Astrocyte of the spinal cord (primary cell): ENCODE data around the gene FAT1.

Experiments used
- DNase-seq: peaks from one replicate; pipeline ENCODE4 v3.0.0; 2011; ENCODE audit warnings: low read depth, low spot score
- H3K4me3 ChIP-seq: 2 replicates; pipeline ENCODE4 v1.5.1; 2011; ENCODE audit warnings: low read depth, mild to moderate bottlenecking, low read length, moderate library complexity
- in situ Hi-C: cut with HindIII; loops from 2 replicates; pipeline ENCODE4 v1.10.0; 2017; ENCODE audit warnings: low sequenced_read_pairs
- TF ChIP-seq, protein P1 (sequence below): IDR thresholded peaks from 2 replicates; pipeline ENCODE4 v1.5.1; 2012; ENCODE audit warnings: low read depth, mild to moderate bottlenecking, low read length, inconsistent platforms

Gene FAT1, protein sequence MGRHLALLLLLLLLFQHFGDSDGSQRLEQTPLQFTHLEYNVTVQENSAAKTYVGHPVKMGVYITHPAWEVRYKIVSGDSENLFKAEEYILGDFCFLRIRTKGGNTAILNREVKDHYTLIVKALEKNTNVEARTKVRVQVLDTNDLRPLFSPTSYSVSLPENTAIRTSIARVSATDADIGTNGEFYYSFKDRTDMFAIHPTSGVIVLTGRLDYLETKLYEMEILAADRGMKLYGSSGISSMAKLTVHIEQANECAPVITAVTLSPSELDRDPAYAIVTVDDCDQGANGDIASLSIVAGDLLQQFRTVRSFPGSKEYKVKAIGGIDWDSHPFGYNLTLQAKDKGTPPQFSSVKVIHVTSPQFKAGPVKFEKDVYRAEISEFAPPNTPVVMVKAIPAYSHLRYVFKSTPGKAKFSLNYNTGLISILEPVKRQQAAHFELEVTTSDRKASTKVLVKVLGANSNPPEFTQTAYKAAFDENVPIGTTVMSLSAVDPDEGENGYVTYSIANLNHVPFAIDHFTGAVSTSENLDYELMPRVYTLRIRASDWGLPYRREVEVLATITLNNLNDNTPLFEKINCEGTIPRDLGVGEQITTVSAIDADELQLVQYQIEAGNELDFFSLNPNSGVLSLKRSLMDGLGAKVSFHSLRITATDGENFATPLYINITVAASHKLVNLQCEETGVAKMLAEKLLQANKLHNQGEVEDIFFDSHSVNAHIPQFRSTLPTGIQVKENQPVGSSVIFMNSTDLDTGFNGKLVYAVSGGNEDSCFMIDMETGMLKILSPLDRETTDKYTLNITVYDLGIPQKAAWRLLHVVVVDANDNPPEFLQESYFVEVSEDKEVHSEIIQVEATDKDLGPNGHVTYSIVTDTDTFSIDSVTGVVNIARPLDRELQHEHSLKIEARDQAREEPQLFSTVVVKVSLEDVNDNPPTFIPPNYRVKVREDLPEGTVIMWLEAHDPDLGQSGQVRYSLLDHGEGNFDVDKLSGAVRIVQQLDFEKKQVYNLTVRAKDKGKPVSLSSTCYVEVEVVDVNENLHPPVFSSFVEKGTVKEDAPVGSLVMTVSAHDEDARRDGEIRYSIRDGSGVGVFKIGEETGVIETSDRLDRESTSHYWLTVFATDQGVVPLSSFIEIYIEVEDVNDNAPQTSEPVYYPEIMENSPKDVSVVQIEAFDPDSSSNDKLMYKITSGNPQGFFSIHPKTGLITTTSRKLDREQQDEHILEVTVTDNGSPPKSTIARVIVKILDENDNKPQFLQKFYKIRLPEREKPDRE (N-terminal part only)

DNA sequence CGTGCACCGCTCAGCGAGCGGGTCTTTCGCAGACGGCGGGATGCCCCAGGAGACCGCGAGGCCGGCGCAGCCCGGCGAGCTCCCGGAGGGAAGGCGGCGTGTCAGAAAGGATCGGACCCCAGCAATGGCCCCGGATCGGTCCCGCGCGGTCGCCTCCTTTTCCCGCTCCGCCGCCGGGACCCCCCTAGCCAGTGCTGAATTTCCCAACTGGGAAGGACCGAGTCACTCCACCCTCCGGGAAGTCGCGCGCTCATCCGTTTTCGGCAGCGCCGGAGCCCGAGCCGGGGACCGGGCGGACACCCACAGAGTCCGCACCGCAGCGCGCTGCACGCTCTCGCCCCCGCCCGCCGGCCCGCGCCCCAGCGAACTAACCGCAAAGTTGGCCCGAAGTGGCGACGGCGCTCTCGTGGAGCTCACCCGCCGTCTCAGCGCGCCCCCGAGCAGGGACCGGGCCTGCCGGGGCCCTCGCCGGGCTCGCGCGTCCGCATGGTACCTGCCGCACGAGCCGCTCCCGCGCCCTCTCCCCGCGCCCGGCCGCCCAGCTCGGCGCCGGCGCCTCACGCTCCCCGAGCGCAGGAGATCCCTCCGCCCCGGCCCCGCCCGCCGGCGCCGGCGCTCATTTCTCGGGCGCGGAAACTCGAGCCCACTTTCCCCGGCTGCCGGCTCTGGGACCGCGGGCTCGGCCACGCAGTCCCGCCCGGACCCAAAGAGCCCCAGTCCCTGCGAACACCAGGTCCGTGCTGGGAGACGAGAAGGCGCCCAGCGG is at the start of gene FAT1:
TSS of gene FAT1 (minus strand) at position 565 of the 766 bp plus-strand sequence. CDS start 14,029 bp downstream, outside the sequence.
- peak; percentile 84 for DNase-seq
- in situ Hi-C loops: no loop called here
- peak within 1 kb of the TSS; percentile 96 for H3K4me3 ChIP-seq

DNA sequence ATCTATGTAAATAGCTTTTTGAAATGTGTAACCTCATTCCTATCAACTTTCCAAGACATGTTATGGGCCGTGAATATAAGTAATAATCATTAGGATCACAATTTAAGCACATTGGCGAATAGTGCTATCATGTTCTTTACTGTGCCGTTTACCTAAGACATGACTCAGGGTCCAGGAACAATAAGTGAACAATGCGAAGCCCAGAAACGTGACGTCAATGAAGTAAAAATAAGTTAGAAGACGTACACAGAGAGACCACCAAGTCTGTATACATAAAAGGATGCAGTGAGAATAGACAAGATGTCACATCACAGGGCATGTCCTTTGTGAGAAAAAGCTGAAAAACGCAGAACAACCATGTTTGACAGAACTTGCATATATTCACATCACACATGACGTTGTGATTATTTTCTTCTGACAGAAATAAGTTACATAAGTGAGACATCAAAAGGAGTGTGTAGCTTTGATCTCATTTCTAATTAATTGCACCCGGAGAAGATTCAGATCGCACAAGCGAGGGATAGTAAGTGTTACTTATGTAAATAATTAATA is 49.4 kb upstream of the FAT1 start:
- in situ Hi-C loops: no loop called here

More for the DNA sequence above, at the start of gene FAT1:
- TF ChIP-seq, protein P1, sequence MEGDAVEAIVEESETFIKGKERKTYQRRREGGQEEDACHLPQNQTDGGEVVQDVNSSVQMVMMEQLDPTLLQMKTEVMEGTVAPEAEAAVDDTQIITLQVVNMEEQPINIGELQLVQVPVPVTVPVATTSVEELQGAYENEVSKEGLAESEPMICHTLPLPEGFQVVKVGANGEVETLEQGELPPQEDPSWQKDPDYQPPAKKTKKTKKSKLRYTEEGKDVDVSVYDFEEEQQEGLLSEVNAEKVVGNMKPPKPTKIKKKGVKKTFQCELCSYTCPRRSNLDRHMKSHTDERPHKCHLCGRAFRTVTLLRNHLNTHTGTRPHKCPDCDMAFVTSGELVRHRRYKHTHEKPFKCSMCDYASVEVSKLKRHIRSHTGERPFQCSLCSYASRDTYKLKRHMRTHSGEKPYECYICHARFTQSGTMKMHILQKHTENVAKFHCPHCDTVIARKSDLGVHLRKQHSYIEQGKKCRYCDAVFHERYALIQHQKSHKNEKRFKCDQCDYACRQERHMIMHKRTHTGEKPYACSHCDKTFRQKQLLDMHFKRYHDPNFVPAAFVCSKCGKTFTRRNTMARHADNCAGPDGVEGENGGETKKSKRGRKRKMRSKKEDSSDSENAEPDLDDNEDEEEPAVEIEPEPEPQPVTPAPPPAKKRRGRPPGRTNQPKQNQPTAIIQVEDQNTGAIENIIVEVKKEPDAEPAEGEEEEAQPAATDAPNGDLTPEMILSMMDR: no peak

DNA sequence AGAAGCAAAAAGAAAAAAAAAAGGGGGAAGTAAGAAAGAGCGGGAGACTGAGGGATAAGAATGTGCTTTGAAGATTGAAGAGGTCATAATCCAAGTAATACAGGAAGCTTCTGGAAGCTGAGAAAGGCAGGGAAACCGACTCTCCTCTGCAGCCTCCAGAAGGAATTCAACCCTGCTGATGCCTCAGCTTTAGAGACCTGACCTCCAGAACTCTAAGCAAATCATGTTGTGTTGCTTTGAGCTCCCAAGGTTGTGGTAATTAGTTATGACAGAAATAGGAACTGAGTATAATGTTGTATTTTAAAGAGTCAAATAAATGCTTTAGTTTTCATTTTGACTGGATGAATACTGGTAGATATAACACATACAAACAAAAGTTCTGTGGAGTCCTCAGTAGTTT is 48.0 kb upstream of the FAT1 start:
- no peak overlapping the region for H3K4me3 ChIP-seq
- in situ Hi-C loops: no loop called here
- no peak for DNase-seq
- TF ChIP-seq, protein P1: no peak

More for the DNA sequence above, 49.4 kb upstream of the FAT1 start:
- TF ChIP-seq, protein P1: no peak
- peak; percentile 47 for DNase-seq
- H3K4me3 ChIP-seq: no peak overlapping the region

DNA sequence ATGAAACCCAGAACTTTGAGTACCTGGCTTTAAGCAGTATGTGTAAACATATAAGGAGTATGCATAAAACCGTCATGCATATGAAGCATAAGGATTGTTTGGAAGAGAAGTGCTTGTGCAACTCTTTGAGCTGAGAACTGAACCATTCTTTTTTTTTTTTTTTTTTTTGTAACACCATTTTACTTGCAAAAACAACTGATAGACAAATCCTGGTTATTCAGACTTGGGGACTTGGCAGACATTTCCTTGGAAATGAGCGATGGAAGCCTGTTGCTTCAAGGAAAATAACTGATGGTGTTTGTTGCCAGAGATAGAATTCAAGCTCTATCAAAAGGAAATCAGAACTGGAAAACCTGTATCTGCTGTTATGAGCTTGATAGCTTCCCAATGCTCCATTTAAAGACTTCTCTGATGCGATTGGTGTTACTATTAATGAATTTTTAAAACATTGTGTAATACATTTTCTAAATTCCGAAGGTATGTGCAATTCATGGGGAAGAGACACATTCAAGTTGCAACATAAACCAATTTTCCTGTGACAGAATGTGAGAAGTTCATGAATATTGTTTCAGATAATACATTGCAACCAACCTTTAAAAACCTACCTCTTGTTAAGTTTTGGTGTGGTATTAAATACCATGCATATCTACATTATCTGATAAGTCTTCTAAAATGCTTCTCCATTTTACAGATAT is 47.0 kb upstream of the FAT1 start:
- no peak overlapping the region for H3K4me3 ChIP-seq
- TF ChIP-seq, protein P1: no peak
- peak; percentile 48 for DNase-seq
- in situ Hi-C loops: no loop called here

DNA sequence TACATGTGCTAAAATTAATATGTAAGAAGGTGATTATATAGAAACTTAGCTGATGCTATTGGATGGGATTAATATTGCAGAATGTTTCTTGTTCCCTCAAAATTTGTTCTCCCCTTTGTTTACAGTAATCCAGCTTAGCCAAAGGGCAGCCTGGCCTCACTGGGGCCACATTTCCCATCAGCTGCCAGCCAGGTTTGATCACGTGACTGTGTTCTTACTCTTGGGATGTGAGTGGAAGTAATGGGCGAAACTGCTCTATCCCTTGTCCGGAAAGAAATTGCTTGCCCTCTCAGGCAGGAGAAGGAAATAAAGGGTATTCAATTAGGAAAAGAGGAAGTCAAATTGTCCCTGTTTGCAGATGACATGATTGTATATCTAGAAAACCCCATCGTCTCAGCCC is 44.1 kb upstream of the FAT1 start:
- in situ Hi-C loops: no loop called here
- no peak overlapping the region for H3K4me3 ChIP-seq
- DNase-seq: no peak
- TF ChIP-seq, protein P1: no peak
